Measurements from ENCODE around the gene ANKRD34C.

DNA sequence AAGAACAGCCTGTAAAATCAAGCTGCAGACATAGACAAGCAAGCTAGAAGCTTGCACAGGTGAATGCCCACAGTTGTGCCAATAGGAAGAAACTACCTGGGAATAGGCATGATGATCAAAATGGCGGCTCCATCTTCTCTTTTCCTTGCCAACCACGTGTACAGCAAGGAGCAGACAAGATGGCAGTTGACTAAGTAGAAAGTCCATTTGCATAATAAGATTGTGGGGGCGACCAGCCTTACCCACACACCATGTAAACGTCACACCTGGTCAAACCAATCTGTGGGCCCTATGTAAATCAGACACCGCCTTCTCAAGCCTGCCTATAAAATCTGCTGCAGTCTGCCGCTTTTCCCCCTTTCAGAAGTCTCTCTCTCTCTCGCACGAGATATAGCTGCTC lies 25.1 kb upstream of the ANKRD34C start:
- TF ChIP-seq JUN (CRISPR knock-in tag; IDR thresholded peaks at IDR 0.05) (no peak), TP53 (CRISPR knock-in tag; IDR thresholded peaks at IDR 0.05) (no peak), MYBL2 (CRISPR knock-in tag; IDR thresholded peaks at IDR 0.05) (no peak), CREM (CRISPR knock-in tag; IDR thresholded peaks at IDR 0.05) (no peak), ZNF416 (CRISPR knock-in tag; IDR thresholded peaks at IDR 0.05) (no peak), ZNF232 (CRISPR knock-in tag; IDR thresholded peaks at IDR 0.05) (no peak), NR1H2 (CRISPR knock-in tag; IDR thresholded peaks at IDR 0.05) (no peak)
- TF ChIP-seq, protein P1, sequence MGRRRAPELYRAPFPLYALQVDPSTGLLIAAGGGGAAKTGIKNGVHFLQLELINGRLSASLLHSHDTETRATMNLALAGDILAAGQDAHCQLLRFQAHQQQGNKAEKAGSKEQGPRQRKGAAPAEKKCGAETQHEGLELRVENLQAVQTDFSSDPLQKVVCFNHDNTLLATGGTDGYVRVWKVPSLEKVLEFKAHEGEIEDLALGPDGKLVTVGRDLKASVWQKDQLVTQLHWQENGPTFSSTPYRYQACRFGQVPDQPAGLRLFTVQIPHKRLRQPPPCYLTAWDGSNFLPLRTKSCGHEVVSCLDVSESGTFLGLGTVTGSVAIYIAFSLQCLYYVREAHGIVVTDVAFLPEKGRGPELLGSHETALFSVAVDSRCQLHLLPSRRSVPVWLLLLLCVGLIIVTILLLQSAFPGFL (CRISPR knock-in tag; IDR thresholded peaks at IDR 0.05; ENCODE audit: borderline replicate concordance): no peak
- TF ChIP-seq, protein P2, sequence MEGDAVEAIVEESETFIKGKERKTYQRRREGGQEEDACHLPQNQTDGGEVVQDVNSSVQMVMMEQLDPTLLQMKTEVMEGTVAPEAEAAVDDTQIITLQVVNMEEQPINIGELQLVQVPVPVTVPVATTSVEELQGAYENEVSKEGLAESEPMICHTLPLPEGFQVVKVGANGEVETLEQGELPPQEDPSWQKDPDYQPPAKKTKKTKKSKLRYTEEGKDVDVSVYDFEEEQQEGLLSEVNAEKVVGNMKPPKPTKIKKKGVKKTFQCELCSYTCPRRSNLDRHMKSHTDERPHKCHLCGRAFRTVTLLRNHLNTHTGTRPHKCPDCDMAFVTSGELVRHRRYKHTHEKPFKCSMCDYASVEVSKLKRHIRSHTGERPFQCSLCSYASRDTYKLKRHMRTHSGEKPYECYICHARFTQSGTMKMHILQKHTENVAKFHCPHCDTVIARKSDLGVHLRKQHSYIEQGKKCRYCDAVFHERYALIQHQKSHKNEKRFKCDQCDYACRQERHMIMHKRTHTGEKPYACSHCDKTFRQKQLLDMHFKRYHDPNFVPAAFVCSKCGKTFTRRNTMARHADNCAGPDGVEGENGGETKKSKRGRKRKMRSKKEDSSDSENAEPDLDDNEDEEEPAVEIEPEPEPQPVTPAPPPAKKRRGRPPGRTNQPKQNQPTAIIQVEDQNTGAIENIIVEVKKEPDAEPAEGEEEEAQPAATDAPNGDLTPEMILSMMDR (IDR thresholded peaks at IDR 0.05): no peak
- TF ChIP-seq, protein P3, sequence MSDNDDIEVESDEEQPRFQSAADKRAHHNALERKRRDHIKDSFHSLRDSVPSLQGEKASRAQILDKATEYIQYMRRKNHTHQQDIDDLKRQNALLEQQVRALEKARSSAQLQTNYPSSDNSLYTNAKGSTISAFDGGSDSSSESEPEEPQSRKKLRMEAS (CRISPR knock-in tag; IDR thresholded peaks at IDR 0.05): no peak

Measured in WTC11 (cell line).